GM12878 (cell line): ENCODE data around the gene CTIF. TPM values are rescaled to one million over a fixed set of nuclear protein-coding genes. Genes with fewer than 3 reads are reported as not detected.

Experiments
- ATF3 ChIP-seq: IDR thresholded peaks from 2 replicates; pipeline ENCODE4 v1.6.1; 2011; ENCODE audit warnings: low read depth, mild to moderate bottlenecking, low read length, moderate library complexity, borderline replicate concordance; ENCODE audit errors: extremely low read depth
- BCL3 ChIP-seq: IDR thresholded peaks from 2 replicates; pipeline ENCODE4 v1.6.1; 2011; ENCODE audit warnings: borderline replicate concordance, low read depth, mild to moderate bottlenecking, moderate library complexity, low read length; ENCODE audit not compliant: insufficient read depth, poor library complexity, severe bottlenecking
- CBX3 ChIP-seq: fragments of 200-600 bp; sonication (generic); IDR thresholded peaks from 2 replicates; pipeline ENCODE4 v1.6.1; 2016; ENCODE audit warnings: low read depth, borderline replicate concordance
- CHD1 ChIP-seq: IDR thresholded peaks from 2 replicates; pipeline ENCODE4 v1.6.1; 2012; ENCODE audit warnings: low read depth, low read length, improper control_type of control experiment
- CHD2 ChIP-seq: IDR thresholded peaks from 2 replicates; pipeline ENCODE4 v1.6.1; 2011; ENCODE audit warnings: low read depth, low read length, improper control_type of control experiment, borderline replicate concordance
- CHD4 ChIP-seq: fragments of 200-600 bp; sonication (generic); IDR thresholded peaks from 2 replicates; pipeline ENCODE4 v1.6.1; 2016; ENCODE audit warnings: mild to moderate bottlenecking
- CREM ChIP-seq: IDR thresholded peaks from 2 replicates; pipeline ENCODE4 v1.6.1; 2014; ENCODE audit warnings: antibody characterized with exemption, low read depth
- CUX1 ChIP-seq: IDR thresholded peaks from 2 replicates; pipeline ENCODE4 v1.6.1; 2012; ENCODE audit warnings: improper control_type of control experiment, low read depth, low read length; ENCODE audit not compliant: insufficient replicate concordance
- DPF2 ChIP-seq: fragments of 450-650 bp; IDR thresholded peaks from 2 replicates; pipeline ENCODE4 v1.6.1; 2017; ENCODE audit warnings: mild to moderate bottlenecking
- EP300 ChIP-seq, 2 experiments: fragments of 150-350 bp in 1 of 2; IDR thresholded peaks; 2 replicates each; pipeline ENCODE4 v1.6.1; 2011 to 2012; ENCODE audit warnings: low read depth in 2 of 2, low read length in 2 of 2, borderline replicate concordance in 1 of 2, improper control_type of control experiment in 1 of 2, inconsistent platforms in 1 of 2; ENCODE audit not compliant: control insufficient read depth in 1 of 2
- HDAC6 ChIP-seq: fragments of 200-600 bp; sonication (generic); IDR thresholded peaks from one replicate; pipeline ENCODE4 v1.8.0; 2017; ENCODE audit warnings: antibody characterized with exemption; ENCODE audit not compliant: unreplicated experiment
- HSF1 ChIP-seq: fragments of 150-350 bp; IDR thresholded peaks from 2 replicates; pipeline ENCODE4 v1.6.1; 2014; ENCODE audit warnings: mild to moderate bottlenecking, low read depth, low read length
- IRF4 ChIP-seq: IDR thresholded peaks from 2 replicates; pipeline ENCODE4 v1.6.1; 2011; ENCODE audit warnings: low read depth, low read length
- MAX ChIP-seq: IDR thresholded peaks from 2 replicates; pipeline ENCODE4 v1.6.1; 2012; ENCODE audit warnings: low read depth, low read length, improper control_type of control experiment
- MXI1 ChIP-seq: fragments of 150-350 bp; IDR thresholded peaks from 2 replicates; pipeline ENCODE4 v1.6.1; 2011; ENCODE audit warnings: low read depth, mild to moderate bottlenecking, inconsistent platforms, low read length, improper control_type of control experiment
- NBN ChIP-seq: fragments of 450-650 bp; IDR thresholded peaks from 2 replicates; pipeline ENCODE4 v1.6.1; 2016
- NFXL1 ChIP-seq: fragments of 450-650 bp; IDR thresholded peaks from 2 replicates; pipeline ENCODE4 v1.6.1; 2017; ENCODE audit warnings: antibody characterized with exemption, mild to moderate bottlenecking, borderline replicate concordance
- NR2F1 ChIP-seq: fragments of 450-650 bp; conservative IDR thresholded peaks from 2 replicates; pipeline ENCODE4 v1.6.1; 2017; ENCODE audit warnings: mild to moderate bottlenecking
- POLR2A ChIP-seq: IDR thresholded peaks from 2 replicates; pipeline ENCODE4 v1.6.1; 2011; ENCODE audit warnings: low read depth, mild to moderate bottlenecking, low read length
- POLR2AphosphoS2 ChIP-seq: IDR thresholded peaks from 2 replicates; pipeline ENCODE4 v1.6.1; 2011; ENCODE audit warnings: low read depth, mild to moderate bottlenecking, low read length, improper control_type of control experiment, moderate library complexity
- SIX5 ChIP-seq: IDR thresholded peaks from 2 replicates; pipeline ENCODE4 v1.6.1; 2011; ENCODE audit warnings: mild to moderate bottlenecking, low read depth, low read length, moderate library complexity; ENCODE audit not compliant: severe bottlenecking
- TARDBP ChIP-seq: IDR thresholded peaks from 2 replicates; pipeline ENCODE4 v1.6.1; 2016; ENCODE audit warnings: borderline replicate concordance
- TCF3 ChIP-seq: IDR thresholded peaks from 2 replicates; pipeline ENCODE4 v1.6.1; 2012; ENCODE audit warnings: low read depth, mild to moderate bottlenecking, low read length, borderline replicate concordance; ENCODE audit not compliant: insufficient read depth
- polyA plus RNA-seq, 11 experiments: library from polyadenylated mRNA; depleted of rRNA in 4 of 11; unstranded in 6 of 11; stranded (reverse) in 5 of 11; fragments of >200 nt; fragmentation: Nextera tagmentation in 4 of 11; fragmentation: Illumina TruSeq in 1 of 11; extraction: Ambion mirVana in 4 of 11; extraction: Trizol in 1 of 11; gene quantifications; 1 replicate in 1 of 11; 2 replicates in 10 of 11; pipeline versions ENCODE4 v1.2.1 to v1.2.3, GENCODE V29; 2011 to 2016; ENCODE audit warnings: inconsistent platforms in 2 of 11, missing spikeins in 2 of 11, low read depth in 1 of 11
- total RNA-seq, 4 experiments: library from RNA; depleted of rRNA in 3 of 4; stranded (reverse); fragments of >200 nt in 3 of 4; fragmentation: Illumina TruSeq in 1 of 4; extraction: Trizol in 1 of 4; gene quantifications; 2 replicates each; pipeline versions ENCODE4 v1.2.1 to v1.2.3, GENCODE V29; 2013 to 2021

Gene CTIF
- total and polyA plus RNA-seq, 10 of the 15 experiments (the other 5 are each of a cell fraction or from before 2014, with no cell fraction given), result 0.06 to 11.6 (median 2.5) TPM

- TF ChIP-seq HSF1, result no peak
- no peak for TF ChIP-seq ATF3
- TF ChIP-seq TCF3, result 0 out of 2 replicates have a peak, but pooled peaks have one; percentile 33
- no peak for TF ChIP-seq DPF2
- no peak for TF ChIP-seq NFXL1
- no peak for TF ChIP-seq TARDBP
- TF ChIP-seq MXI1, result no peak
- TF ChIP-seq NR2F1, result peak; percentile 90
- no peak for TF ChIP-seq CHD4
- no peak for TF ChIP-seq HDAC6
- no peak for TF ChIP-seq MAX
- no peak for TF ChIP-seq POLR2A
- no peak for TF ChIP-seq IRF4
- TF ChIP-seq CHD1, result no peak
- TF ChIP-seq EP300 (IDR thresholded peaks at IDR 0.05; ENCODE audit: borderline replicate concordance in 1 of 2, control insufficient read depth in 1 of 2, low read depth in 2 of 2, low read length in 2 of 2), result 0 out of 4 replicates have a peak, but pooled peaks of 1 of the 2 experiments have one; percentile 6
- no peak for TF ChIP-seq POLR2AphosphoS2
- no peak for TF ChIP-seq CREM
- no peak for TF ChIP-seq CUX1
- no peak for TF ChIP-seq SIX5
- peak; percentile 20; the same call in 1 of the 2 replicates for TF ChIP-seq NBN
- TF ChIP-seq CBX3, result no peak
- no peak for TF ChIP-seq CHD2
- TF ChIP-seq BCL3, result no peak
Observed at GRCh38 chr18:48896875-48897511, 358.2 kb downstream of the CTIF start (continued).
